Measurements from ENCODE around the gene TFPI2.

Gene TFPI2

DNA sequence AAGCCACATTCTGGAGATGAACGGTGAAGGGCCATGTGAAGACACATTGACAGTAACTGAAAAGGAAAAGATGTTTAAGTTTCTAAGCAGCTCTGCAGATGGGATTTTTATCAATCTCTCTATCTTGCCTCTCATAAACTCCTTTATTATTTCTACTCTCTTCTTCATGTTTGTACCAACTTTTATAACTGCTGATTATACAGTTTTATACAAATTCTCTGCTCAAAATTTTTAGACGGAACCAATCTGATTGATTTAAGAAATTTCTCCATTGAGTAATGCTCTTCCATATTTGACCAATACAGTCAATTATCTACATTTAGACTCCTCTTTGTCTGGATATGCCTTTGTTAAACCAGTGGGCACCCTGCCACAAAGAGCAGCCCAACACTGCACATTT lies 31.7 kb downstream of the TFPI2 start:
- no peak for DNase-seq (ENCODE audit: low read depth in 3 of 3)

DNA sequence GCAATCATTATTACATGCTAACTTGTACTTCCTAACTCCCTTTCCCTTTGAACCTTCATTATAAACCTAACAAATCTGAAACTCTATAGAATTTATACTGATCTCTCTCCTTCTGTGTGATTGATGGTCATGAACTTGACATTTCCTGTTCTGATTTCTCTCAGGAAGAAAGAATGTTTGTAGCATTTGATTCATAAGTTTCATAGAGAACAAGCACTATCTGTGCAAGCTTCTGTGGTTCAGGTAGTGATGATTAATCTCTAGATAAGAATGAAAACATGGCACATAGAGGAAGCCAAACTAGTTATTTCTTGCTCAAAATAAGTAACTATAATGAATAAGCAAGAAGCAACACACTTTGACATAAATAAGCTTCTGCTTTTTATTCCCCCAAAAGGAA lies 34.2 kb downstream of the TFPI2 start:
- DNase-seq (ENCODE audit: low read depth in 3 of 3), result no peak

DNA sequence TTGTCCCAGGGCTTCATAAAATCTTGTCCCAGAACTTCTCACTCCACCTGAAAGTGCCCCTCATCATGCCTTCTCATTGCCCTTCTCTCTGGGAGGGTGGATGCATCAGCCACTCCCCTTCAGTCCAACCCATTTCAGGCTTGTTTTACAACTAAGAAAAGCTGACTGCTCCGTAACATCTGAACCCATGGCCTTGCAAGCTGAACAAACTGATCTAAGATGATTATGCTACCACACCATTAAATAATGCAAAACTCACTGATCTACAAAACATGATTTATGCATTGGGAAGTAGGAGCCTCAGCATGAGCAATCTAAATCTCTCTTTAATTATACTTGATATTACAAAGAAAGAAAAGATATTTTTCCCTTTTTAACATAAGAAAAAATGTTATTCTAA lies 34.8 kb downstream of the TFPI2 start:
- DNase-seq (ENCODE audit: low read depth in 3 of 3), result no peak

DNA sequence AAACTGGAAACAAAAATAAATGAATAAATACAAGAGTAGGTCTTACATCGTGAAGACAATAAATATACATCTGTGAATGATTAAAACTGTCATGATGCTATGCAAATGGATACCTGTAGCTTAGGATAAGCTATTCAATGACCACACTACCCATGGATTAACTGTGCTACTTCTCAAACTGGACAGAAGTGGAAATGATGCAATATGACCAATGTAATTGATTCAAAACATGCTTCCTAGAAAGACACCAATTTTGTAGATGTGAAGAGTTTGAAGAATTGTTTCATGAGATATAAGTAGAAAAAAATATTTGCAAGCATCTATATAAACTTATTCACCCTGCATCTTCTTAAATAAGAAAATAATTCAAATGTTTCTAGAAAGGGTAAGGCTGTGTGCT lies 36.1 kb downstream of the TFPI2 start:
- DNase-seq (ENCODE audit: low read depth in 3 of 3), result no peak

DNA sequence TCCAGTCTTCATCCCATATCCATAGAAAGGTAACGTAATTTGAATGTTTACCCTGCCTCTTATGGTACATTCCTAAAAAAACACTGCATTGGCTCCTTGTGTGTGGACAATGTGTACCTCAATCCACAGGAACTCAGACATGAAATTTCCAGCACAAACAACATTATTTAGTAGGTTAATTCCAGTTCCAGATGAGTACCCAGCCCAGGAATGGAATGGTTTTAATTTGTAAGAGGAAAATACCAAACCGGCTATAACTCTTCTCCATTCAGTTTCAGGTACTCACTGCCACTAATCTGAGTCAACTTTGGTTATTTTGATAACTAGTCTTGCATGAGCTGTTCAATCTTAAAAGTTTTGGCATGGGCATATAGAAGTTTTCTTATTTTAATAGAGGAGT lies 39.0 kb downstream of the TFPI2 start:
- DNase-seq (ENCODE audit: low read depth in 3 of 3), result no peak

DNA sequence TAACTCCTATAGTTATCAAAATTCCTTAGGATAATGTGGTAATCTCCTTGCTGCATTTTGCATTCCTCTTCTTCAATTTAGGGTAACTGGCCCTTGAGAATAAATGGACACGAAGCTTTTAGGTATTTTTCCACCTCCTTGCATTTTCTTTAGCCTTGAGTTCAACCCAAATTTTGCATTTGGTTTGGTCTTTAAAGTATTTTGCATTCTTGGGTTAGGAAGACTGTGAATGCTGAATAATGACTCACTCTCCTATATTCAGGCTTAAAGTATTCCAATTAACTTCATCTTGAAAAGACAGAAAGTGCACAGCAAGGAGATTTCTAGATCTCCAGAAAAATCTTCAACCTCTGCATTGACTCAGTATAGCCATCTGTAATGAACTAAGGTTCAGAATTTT lies 47.3 kb downstream of the TFPI2 start:
- no peak for DNase-seq (ENCODE audit: low read depth in 3 of 3)

DNA sequence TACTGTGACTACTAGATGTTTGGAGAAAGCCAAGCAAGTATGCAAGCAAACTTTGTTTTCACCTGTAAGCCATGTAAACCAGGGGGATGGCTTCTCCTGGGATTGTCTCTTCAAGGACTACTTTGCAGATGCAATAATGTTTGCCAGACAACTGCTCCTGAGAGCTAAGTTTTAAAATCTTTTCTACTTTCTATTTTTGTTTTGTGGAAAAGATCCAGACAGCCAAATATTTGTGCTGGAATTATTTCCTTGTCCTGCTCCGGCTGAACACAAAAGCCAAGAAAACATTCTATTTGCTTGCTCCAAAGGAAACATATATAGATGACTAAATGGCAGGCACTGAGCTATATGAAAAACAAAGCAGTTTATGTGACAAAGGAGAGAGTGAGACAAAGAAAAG lies 51.6 kb downstream of the TFPI2 start:
- no peak for DNase-seq (ENCODE audit: low read depth in 3 of 3)

DNA sequence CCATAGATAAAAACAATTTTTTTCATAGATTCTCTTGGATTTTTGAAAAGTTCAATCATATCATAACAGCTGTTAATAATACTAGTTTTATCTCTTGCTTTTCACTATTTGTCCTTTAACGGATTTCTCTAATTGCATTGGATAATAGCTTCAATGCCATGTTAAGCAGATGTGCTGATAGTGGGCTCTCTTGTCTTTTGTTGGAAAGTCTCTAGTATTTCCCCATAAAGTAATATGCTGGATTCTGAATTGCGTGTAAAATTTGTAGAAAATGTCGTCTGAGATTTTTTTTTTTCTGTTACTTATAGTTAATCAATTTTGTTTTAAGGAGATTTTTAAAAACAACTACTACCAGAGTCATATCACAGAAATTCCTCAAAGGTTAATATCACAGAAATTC lies 53.3 kb downstream of the TFPI2 start:
- DNase-seq (ENCODE audit: low read depth in 3 of 3), result no peak

DNA sequence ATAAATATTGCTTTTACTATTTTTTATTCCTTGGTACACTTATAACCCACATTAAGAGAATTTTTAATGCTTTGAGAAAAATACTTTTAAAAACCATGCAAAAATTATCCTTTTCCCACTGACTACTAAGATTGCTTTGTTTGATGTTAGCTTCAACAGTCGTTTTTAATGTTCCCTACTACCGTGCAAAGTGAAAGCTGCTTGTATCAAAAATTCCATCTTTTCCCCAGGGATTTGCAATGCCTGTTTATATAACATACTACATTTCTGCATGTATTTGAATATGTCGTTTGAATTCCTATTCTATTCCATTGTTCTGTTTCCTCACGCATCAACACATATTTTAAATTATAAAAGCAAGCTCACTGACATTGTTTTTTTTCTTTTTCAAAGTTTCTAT lies 54.4 kb downstream of the TFPI2 start:
- no peak for DNase-seq (ENCODE audit: low read depth in 3 of 3)

DNA sequence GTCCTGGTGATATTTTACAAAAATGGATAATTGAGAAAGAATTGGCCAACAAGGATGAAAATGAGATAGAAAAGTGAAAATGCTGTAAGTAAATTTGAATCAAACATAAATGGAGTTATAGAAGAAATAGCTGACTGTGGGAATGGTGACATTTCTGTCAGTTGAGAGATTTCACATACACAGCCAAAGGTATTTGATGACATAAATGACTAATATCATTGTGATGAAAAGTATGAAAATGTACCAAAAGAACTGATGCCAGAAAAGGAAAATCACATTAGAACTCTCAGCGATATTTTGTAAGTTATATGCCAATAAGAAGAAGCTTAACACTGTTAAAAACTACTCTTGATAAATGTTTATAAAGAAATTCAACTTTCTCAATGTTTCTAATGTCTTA lies 54.9 kb downstream of the TFPI2 start:
- DNase-seq (ENCODE audit: low read depth in 3 of 3), result no peak
